ENCODE results near the gene TCF21.

DNA sequence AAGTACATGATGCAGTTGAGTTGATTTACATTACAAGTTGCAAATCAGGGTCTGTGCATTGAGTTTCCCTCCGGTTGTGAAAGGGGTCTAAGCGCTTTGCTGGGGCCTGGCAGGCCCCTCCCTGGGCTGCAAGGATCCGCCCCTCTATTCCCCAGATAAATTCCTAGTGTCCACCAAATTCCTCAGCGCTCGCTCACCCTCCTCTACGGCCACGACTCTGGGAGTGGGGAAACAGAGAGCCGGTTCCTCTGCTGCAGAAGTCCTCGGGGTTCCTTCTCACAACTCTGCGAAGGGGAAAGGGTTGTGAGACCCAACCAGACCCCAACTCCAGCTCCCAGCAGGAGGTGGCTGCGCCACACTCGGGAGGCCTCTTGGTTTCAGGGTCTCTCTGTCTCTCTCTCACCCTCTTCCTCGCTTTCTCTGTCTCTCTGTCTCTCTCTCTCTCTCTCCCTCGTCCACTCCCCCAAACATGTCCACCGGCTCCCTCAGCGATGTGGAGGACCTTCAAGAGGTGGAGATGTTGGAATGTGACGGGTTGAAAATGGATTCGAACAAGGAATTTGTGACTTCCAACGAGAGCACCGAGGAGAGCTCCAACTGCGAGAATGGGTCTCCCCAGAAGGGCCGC is at the start of gene TCF21:
- TF ChIP-seq, protein P1, sequence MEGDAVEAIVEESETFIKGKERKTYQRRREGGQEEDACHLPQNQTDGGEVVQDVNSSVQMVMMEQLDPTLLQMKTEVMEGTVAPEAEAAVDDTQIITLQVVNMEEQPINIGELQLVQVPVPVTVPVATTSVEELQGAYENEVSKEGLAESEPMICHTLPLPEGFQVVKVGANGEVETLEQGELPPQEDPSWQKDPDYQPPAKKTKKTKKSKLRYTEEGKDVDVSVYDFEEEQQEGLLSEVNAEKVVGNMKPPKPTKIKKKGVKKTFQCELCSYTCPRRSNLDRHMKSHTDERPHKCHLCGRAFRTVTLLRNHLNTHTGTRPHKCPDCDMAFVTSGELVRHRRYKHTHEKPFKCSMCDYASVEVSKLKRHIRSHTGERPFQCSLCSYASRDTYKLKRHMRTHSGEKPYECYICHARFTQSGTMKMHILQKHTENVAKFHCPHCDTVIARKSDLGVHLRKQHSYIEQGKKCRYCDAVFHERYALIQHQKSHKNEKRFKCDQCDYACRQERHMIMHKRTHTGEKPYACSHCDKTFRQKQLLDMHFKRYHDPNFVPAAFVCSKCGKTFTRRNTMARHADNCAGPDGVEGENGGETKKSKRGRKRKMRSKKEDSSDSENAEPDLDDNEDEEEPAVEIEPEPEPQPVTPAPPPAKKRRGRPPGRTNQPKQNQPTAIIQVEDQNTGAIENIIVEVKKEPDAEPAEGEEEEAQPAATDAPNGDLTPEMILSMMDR (conservative IDR thresholded peaks at IDR 0.05; ENCODE audit: low read length), result no peak
- TF ChIP-seq EZH2phosphoT487 (IDR thresholded peaks at IDR 0.05; ENCODE audit: borderline replicate concordance), result no peak
